ENCODE data around the gene LGI4.

LGI4 gene

GRCh38 chr19:35084509-35084762 is 50.4 kb downstream of the LGI4 start:
- Histone ChIP-seq H2AFZ (ENCODE audit: low read length) (no peak overlapping the region), H3K9me3 (ENCODE audit: insufficient read depth, low read depth, low read length) (no peaks in the 10 kb centered on the region), H3K4me3 (ENCODE audit: low read length, poor library complexity, severe bottlenecking) (no peak overlapping the region), H3F3A (ENCODE audit: low read depth) (no peaks in the 10 kb centered on the region), H3K4me1 (ENCODE audit: insufficient read depth, low read length, poor library complexity, severe bottlenecking) (no peaks in the 10 kb centered on the region), H3K9me2 (replicated peaks; ENCODE audit: low read depth, low read length) (no peaks in the 10 kb centered on the region), H3K27me3 (ENCODE audit: insufficient read depth, low read length, poor library complexity, severe bottlenecking) (no peaks in the 10 kb centered on the region), H3K79me2 (ENCODE audit: insufficient read depth, low read length) (no peaks in the 10 kb centered on the region), H3K9ac (ENCODE audit: low read depth, low read length, poor library complexity, severe bottlenecking) (no peak overlapping the region), H4K20me1 (ENCODE audit: insufficient read depth, low read length, poor library complexity, severe bottlenecking) (no peaks in the 10 kb centered on the region), H3K4me2 (ENCODE audit: low read depth, low read length, poor library complexity, severe bottlenecking) (no peak overlapping the region), H3K36me3 (ENCODE audit: insufficient read depth, low read length) (no peaks in the 10 kb centered on the region)
- no peak for TF ChIP-seq EZH2phosphoT487 (IDR thresholded peaks at IDR 0.05; ENCODE audit: borderline replicate concordance)
- TF ChIP-seq CTCF (conservative IDR thresholded peaks at IDR 0.05; ENCODE audit: low read length): no peak

GRCh38 chr19:35083691-35084508 is 51.0 kb downstream of the LGI4 start:
- Histone ChIP-seq H3K27me3 (ENCODE audit: insufficient read depth, low read length, poor library complexity, severe bottlenecking) (no peaks in the 10 kb centered on the region), H3K9me3 (ENCODE audit: insufficient read depth, low read depth, low read length) (no peaks in the 10 kb centered on the region), H3K4me2 (ENCODE audit: low read depth, low read length, poor library complexity, severe bottlenecking) (no peak overlapping the region), H3K36me3 (ENCODE audit: insufficient read depth, low read length) (no peaks in the 10 kb centered on the region), H3K4me3 (ENCODE audit: low read length, poor library complexity, severe bottlenecking) (no peak overlapping the region), H3K4me1 (ENCODE audit: insufficient read depth, low read length, poor library complexity, severe bottlenecking) (no peaks in the 10 kb centered on the region), H3F3A (ENCODE audit: low read depth) (no peaks in the 10 kb centered on the region), H2AFZ (ENCODE audit: low read length) (no peak overlapping the region), H3K79me2 (ENCODE audit: insufficient read depth, low read length) (no peaks in the 10 kb centered on the region), H3K9me2 (replicated peaks; ENCODE audit: low read depth, low read length) (no peaks in the 10 kb centered on the region), H4K20me1 (ENCODE audit: insufficient read depth, low read length, poor library complexity, severe bottlenecking) (no peaks in the 10 kb centered on the region), H3K9ac (ENCODE audit: low read depth, low read length, poor library complexity, severe bottlenecking) (no peak overlapping the region)
- TF ChIP-seq CTCF (conservative IDR thresholded peaks at IDR 0.05; ENCODE audit: low read length): no peak
- TF ChIP-seq EZH2phosphoT487 (IDR thresholded peaks at IDR 0.05; ENCODE audit: borderline replicate concordance): no peak

GRCh38 chr19:35081201-35081600 is 53.7 kb downstream of the LGI4 start:
- Histone ChIP-seq H3K4me2 (ENCODE audit: low read depth, low read length, poor library complexity, severe bottlenecking) (no peak overlapping the region), H3K79me2 (ENCODE audit: insufficient read depth, low read length) (no peaks in the 10 kb centered on the region), H3F3A (ENCODE audit: low read depth) (no peaks in the 10 kb centered on the region), H3K36me3 (ENCODE audit: insufficient read depth, low read length) (no peaks in the 10 kb centered on the region), H3K4me3 (ENCODE audit: low read length, poor library complexity, severe bottlenecking) (no peak overlapping the region), H3K4me1 (ENCODE audit: insufficient read depth, low read length, poor library complexity, severe bottlenecking) (no peaks in the 10 kb centered on the region), H3K27me3 (ENCODE audit: insufficient read depth, low read length, poor library complexity, severe bottlenecking) (no peaks in the 10 kb centered on the region), H3K9me2 (replicated peaks; ENCODE audit: low read depth, low read length) (no peaks in the 10 kb centered on the region), H3K9me3 (ENCODE audit: insufficient read depth, low read depth, low read length) (no peaks in the 10 kb centered on the region), H3K9ac (ENCODE audit: low read depth, low read length, poor library complexity, severe bottlenecking) (no peak overlapping the region), H2AFZ (ENCODE audit: low read length) (no peak overlapping the region), H4K20me1 (ENCODE audit: insufficient read depth, low read length, poor library complexity, severe bottlenecking) (no peaks in the 10 kb centered on the region)
- TF ChIP-seq CTCF (conservative IDR thresholded peaks at IDR 0.05; ENCODE audit: low read length): no peak
- TF ChIP-seq EZH2phosphoT487 (IDR thresholded peaks at IDR 0.05; ENCODE audit: borderline replicate concordance): no peak
